ENCODE measurements around the gene AR. TPM values are rescaled to one million over a fixed set of nuclear protein-coding genes. Genes with fewer than 3 reads are reported as not detected.

Gene AR
- total RNA-seq, 2 donors from 2014 or later, result 77.4 to 119 TPM

DNA sequence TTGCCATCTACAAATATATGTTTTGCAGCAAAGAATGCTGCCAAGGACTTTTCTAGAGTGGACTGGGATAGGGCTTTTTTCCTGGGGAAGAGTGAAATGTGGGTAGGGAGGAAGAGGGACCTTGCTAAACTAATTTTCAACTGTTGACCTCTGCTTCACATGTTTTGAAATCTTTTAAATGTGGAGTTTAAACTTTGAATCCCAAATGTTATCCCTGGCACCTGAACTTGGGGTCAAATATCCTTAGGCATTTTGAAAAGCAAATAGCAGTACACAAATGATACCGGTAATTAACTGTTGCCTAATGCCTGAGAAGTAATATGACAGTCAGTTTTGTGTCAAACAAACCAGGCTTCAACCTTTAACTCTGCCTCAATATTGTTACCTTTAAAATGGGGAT, 7.3 kb upstream of the AR start:
- intact Hi-C loops (cut with DNase I), result no loop called here
- 71% methylated on average over 1 of the region's 1 CpG for WGBS
- no peak for DNase-seq (ENCODE audit: low spot score)
- no peaks in the 10 kb centered on the region for H3K36me3 ChIP-seq
- H3K4me3 ChIP-seq, result no peak overlapping the region
- no peaks in the 10 kb centered on the region for H3K4me1 ChIP-seq (replicated peaks)
- no peak for TF ChIP-seq POLR2AphosphoS5 (IDR thresholded peaks at IDR 0.05)
- no peak for TF ChIP-seq POLR2A (IDR thresholded peaks at IDR 0.05)
- TF ChIP-seq, protein P1, sequence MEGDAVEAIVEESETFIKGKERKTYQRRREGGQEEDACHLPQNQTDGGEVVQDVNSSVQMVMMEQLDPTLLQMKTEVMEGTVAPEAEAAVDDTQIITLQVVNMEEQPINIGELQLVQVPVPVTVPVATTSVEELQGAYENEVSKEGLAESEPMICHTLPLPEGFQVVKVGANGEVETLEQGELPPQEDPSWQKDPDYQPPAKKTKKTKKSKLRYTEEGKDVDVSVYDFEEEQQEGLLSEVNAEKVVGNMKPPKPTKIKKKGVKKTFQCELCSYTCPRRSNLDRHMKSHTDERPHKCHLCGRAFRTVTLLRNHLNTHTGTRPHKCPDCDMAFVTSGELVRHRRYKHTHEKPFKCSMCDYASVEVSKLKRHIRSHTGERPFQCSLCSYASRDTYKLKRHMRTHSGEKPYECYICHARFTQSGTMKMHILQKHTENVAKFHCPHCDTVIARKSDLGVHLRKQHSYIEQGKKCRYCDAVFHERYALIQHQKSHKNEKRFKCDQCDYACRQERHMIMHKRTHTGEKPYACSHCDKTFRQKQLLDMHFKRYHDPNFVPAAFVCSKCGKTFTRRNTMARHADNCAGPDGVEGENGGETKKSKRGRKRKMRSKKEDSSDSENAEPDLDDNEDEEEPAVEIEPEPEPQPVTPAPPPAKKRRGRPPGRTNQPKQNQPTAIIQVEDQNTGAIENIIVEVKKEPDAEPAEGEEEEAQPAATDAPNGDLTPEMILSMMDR (IDR thresholded peaks at IDR 0.05), result no peak
- H3K27me3 ChIP-seq (replicated peaks; ENCODE audit: insufficient read depth), result no peaks in the 10 kb centered on the region
- no peaks in the 10 kb centered on the region for H3K9me3 ChIP-seq
- no peak overlapping the region for H3K27ac ChIP-seq

DNA sequence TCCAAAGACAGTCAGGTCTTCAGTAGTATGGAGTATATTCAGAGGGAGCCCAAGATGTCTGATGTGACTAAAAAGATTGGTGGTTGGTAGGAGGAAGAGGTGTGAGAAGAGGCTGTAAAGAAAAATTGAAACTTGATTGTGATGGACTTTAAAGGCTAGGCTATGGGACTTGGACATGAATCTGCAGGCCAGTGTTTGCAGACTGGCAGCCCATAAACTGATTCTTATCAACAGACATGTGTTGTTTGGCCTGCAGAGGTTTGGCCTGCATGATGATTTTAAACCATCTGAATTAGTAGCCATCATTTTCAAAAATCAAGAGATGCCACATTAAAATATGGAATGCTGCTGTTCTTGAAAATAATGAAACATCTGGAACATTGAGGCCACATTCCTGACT, 5.4 kb upstream of the AR start:
- H3K4me3 ChIP-seq, result no peak overlapping the region
- no peaks in the 10 kb centered on the region for H3K9me3 ChIP-seq
- H3K36me3 ChIP-seq, result no peaks in the 10 kb centered on the region
- TF ChIP-seq POLR2AphosphoS5 (IDR thresholded peaks at IDR 0.05) (no peak), POLR2A (IDR thresholded peaks at IDR 0.05) (no peak)
- TF ChIP-seq, protein P1 (IDR thresholded peaks at IDR 0.05), result no peak
- no peaks in the 10 kb centered on the region for H3K4me1 ChIP-seq (replicated peaks)
- DNase-seq (ENCODE audit: low spot score), result no peak
- no peak overlapping the region for H3K27ac ChIP-seq
- intact Hi-C loops (cut with DNase I), result no loop called here
- no peaks in the 10 kb centered on the region for H3K27me3 ChIP-seq (replicated peaks; ENCODE audit: insufficient read depth)

DNA sequence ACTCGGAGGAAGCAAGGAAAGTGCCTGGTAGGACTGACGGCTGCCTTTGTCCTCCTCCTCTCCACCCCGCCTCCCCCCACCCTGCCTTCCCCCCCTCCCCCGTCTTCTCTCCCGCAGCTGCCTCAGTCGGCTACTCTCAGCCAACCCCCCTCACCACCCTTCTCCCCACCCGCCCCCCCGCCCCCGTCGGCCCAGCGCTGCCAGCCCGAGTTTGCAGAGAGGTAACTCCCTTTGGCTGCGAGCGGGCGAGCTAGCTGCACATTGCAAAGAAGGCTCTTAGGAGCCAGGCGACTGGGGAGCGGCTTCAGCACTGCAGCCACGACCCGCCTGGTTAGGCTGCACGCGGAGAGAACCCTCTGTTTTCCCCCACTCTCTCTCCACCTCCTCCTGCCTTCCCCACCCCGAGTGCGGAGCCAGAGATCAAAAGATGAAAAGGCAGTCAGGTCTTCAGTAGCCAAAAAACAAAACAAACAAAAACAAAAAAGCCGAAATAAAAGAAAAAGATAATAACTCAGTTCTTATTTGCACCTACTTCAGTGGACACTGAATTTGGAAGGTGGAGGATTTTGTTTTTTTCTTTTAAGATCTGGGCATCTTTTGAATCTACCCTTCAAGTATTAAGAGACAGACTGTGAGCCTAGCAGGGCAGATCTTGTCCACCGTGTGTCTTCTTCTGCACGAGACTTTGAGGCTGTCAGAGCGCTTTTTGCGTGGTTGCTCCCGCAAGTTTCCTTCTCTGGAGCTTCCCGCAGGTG, 637 bp downstream of the AR start:
- peak overlapping the region; percentile 46 to 53 for H3K4me3 ChIP-seq
- H3K9me3 ChIP-seq, result no peaks in the 10 kb centered on the region
- no peaks in the 10 kb centered on the region for H3K27me3 ChIP-seq (replicated peaks; ENCODE audit: insufficient read depth)
- peak overlapping the region; percentile 81 to 83 for H3K27ac ChIP-seq
- 1% methylated on average over 16 of the region's 30 CpGs for WGBS
- no peaks in the 10 kb centered on the region for H3K4me1 ChIP-seq (replicated peaks)
- TF ChIP-seq, protein P1 (IDR thresholded peaks at IDR 0.05), result no peak
- TF ChIP-seq POLR2A (IDR thresholded peaks at IDR 0.05) (no peak), POLR2AphosphoS5 (IDR thresholded peaks at IDR 0.05) (no peak)
- DNase-seq (ENCODE audit: low spot score), result peak; percentile 34
- no peaks in the 10 kb centered on the region for H3K36me3 ChIP-seq
- intact Hi-C loops (cut with DNase I), result loop anchor here (10.0 kb wide), 4 partner anchors 60 to 600 kb away; no protein-coding TSS in a partner anchor

DNA sequence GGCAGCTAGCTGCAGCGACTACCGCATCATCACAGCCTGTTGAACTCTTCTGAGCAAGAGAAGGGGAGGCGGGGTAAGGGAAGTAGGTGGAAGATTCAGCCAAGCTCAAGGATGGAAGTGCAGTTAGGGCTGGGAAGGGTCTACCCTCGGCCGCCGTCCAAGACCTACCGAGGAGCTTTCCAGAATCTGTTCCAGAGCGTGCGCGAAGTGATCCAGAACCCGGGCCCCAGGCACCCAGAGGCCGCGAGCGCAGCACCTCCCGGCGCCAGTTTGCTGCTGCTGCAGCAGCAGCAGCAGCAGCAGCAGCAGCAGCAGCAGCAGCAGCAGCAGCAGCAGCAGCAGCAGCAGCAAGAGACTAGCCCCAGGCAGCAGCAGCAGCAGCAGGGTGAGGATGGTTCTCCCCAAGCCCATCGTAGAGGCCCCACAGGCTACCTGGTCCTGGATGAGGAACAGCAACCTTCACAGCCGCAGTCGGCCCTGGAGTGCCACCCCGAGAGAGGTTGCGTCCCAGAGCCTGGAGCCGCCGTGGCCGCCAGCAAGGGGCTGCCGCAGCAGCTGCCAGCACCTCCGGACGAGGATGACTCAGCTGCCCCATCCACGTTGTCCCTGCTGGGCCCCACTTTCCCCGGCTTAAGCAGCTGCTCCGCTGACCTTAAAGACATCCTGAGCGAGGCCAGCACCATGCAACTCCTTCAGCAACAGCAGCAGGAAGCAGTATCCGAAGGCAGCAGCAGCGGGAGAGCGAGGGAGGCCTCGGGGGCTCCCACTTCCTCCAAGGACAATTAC, 1.4 kb downstream of the AR start:
- Histone ChIP-seq H3K27ac (peak overlapping the region; percentile 71 to 83), H3K9me3 (no peaks in the 10 kb centered on the region), H3K27me3 (replicated peaks; ENCODE audit: insufficient read depth) (no peaks in the 10 kb centered on the region), H3K36me3 (no peaks in the 10 kb centered on the region), H3K4me3 (peak overlapping the region; percentile 46 to 53), H3K4me1 (replicated peaks) (no peaks in the 10 kb centered on the region)
- TF ChIP-seq, protein P1 (IDR thresholded peaks at IDR 0.05), result no peak
- TF ChIP-seq POLR2A (IDR thresholded peaks at IDR 0.05), result no peak
- TF ChIP-seq POLR2AphosphoS5 (IDR thresholded peaks at IDR 0.05), result no peak
- DNase-seq (ENCODE audit: low spot score), result peak; percentile 5
- intact Hi-C loops (cut with DNase I), result loop anchor here (10.0 kb wide), 4 partner anchors 60 to 600 kb away; no protein-coding TSS in a partner anchor
- 0% methylated on average over 12 of the region's 35 CpGs for WGBS
